Measurements from ENCODE around the gene GRK6. TPM values are rescaled to one million over a fixed set of nuclear protein-coding genes. Genes with fewer than 3 reads are reported as not detected.
A peak's percentile ranks its signal among the peaks of the same experiment; 100 is the strongest.

The GRK6 gene
- total and polyA plus RNA-seq, 9 of the 15 experiments (the other 6 are each of a cell fraction or from before 2014, with no cell fraction given) = 0.63 to 122 (median 44.5) TPM

DNA sequence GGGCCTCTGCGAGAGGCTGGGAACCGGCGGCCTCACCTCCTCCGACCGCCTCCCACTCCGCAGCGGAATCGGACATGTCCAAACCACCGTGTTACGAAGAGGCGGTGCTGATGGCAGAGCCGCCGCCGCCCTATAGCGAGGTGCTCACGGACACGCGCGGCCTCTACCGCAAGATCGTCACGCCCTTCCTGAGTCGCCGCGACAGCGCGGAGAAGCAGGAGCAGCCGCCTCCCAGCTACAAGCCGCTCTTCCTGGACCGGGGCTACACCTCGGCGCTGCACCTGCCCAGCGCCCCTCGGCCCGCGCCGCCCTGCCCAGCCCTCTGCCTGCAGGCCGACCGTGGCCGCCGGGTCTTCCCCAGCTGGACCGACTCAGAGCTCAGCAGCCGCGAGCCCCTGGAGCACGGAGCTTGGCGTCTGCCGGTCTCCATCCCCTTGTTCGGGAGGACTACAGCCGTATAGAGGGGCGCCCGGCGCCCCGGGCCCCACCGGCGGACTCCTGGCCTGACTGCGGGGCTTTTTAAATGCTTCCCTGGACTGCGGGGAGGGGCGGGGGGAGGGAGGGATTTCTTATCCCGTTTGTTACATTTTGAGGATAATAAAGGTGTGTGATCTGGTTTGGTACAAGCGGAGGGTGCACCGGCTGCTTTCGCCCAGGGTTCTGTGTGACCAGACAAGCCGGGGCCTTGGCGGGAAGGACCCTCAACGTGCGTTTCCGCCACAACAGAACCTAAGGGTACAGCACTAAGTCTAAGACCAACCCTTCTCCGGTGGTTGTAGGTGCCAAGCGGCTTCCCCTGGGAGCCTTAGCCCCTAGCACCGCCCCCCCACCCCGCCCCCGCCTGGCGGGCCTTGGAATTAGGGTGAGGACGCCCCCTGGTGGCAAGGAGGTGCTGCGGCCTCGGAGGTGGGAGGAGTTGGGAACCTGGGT is 29.4 kb downstream of the GRK6 start (continued):
- TF ChIP-seq KAT2B (IDR thresholded peaks at IDR 0.05; ENCODE audit: low read depth, low read length) = peak; percentile 67
- 0 out of 2 replicates have a peak, but pooled peaks have one; percentile 9 for TF ChIP-seq CHD2 (IDR thresholded peaks at IDR 0.05; ENCODE audit: low read depth, low read length)
- TF ChIP-seq HDAC1 (IDR thresholded peaks at IDR 0.05) = peak in 1 of 2 experiments; percentile 20; a peak in 1 of 4 replicates
- no peak for TF ChIP-seq COPS2 (conservative IDR thresholded peaks at IDR 0.05)
- TF ChIP-seq HMG20A (CRISPR knock-in tag; conservative IDR thresholded peaks at IDR 0.05) = no peak
- TF ChIP-seq MYNN (IDR thresholded peaks at IDR 0.05) = 0 out of 2 replicates have a peak, but pooled peaks have one; percentile 28
- TF ChIP-seq MYNN (CRISPR knock-in tag; IDR thresholded peaks at IDR 0.05) = no peak
- peak; percentile 22; the same call in 1 of the 2 replicates for TF ChIP-seq NCOR1 (IDR thresholded peaks at IDR 0.05)
- TF ChIP-seq, protein P1, sequence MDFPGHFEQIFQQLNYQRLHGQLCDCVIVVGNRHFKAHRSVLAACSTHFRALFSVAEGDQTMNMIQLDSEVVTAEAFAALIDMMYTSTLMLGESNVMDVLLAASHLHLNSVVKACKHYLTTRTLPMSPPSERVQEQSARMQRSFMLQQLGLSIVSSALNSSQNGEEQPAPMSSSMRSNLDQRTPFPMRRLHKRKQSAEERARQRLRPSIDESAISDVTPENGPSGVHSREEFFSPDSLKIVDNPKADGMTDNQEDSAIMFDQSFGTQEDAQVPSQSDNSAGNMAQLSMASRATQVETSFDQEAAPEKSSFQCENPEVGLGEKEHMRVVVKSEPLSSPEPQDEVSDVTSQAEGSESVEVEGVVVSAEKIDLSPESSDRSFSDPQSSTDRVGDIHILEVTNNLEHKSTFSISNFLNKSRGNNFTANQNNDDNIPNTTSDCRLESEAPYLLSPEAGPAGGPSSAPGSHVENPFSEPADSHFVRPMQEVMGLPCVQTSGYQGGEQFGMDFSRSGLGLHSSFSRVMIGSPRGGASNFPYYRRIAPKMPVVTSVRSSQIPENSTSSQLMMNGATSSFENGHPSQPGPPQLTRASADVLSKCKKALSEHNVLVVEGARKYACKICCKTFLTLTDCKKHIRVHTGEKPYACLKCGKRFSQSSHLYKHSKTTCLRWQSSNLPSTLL (IDR thresholded peaks at IDR 0.05) = no peak
- 0 out of 2 replicates have a peak, but pooled peaks have one; percentile 44 for TF ChIP-seq LCOR (CRISPR knock-in tag; IDR thresholded peaks at IDR 0.05)
- TF ChIP-seq TCFL5 (CRISPR knock-in tag; conservative IDR thresholded peaks at IDR 0.05) = no peak
- no peak for TF ChIP-seq CXXC5 (CRISPR knock-in tag; IDR thresholded peaks at IDR 0.05)
- TF ChIP-seq, protein P2, sequence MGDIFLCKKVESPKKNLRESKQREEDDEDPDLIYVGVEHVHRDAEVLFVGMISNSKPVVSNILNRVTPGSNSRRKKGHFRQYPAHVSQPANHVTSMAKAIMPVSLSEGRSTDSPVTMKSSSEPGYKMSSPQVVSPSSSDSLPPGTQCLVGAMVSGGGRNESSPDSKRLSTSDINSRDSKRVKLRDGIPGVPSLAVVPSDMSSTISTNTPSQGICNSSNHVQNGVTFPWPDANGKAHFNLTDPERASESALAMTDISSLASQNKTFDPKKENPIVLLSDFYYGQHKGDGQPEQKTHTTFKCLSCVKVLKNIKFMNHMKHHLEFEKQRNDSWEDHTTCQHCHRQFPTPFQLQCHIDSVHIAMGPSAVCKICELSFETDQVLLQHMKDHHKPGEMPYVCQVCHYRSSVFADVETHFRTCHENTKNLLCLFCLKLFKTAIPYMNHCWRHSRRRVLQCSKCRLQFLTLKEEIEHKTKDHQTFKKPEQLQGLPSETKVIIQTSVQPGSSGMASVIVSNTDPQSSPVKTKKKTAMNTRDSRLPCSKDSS (IDR thresholded peaks at IDR 0.05; ENCODE audit: low read depth, partially characterized antibody) = no peak
- TF ChIP-seq TGIF2 (CRISPR knock-in tag; IDR thresholded peaks at IDR 0.05) = peak; percentile 13; the same call in 1 of the 2 replicates
- no peak for TF ChIP-seq PHF21A (IDR thresholded peaks at IDR 0.05; ENCODE audit: borderline replicate concordance, low read depth)
- no peak for TF ChIP-seq ZFP30 (CRISPR knock-in tag; IDR thresholded peaks at IDR 0.05; ENCODE audit: borderline replicate concordance)
- no peak for TF ChIP-seq TAF9B (IDR thresholded peaks at IDR 0.05; ENCODE audit: partially characterized antibody)
- TF ChIP-seq, protein P3, sequence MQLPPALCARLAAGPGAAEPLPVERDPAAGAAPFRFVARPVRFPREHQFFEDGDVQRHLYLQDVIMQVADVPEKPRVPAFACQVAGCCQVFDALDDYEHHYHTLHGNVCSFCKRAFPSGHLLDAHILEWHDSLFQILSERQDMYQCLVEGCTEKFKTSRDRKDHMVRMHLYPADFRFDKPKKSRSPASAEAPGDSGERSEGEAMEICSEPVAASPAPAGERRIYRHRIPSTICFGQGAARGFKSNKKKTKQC (CRISPR knock-in tag; IDR thresholded peaks at IDR 0.05) = no peak
- TF ChIP-seq, protein P4, sequence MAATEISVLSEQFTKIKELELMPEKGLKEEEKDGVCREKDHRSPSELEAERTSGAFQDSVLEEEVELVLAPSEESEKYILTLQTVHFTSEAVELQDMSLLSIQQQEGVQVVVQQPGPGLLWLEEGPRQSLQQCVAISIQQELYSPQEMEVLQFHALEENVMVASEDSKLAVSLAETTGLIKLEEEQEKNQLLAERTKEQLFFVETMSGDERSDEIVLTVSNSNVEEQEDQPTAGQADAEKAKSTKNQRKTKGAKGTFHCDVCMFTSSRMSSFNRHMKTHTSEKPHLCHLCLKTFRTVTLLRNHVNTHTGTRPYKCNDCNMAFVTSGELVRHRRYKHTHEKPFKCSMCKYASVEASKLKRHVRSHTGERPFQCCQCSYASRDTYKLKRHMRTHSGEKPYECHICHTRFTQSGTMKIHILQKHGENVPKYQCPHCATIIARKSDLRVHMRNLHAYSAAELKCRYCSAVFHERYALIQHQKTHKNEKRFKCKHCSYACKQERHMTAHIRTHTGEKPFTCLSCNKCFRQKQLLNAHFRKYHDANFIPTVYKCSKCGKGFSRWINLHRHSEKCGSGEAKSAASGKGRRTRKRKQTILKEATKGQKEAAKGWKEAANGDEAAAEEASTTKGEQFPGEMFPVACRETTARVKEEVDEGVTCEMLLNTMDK (IDR thresholded peaks at IDR 0.05; ENCODE audit: borderline replicate concordance, insufficient read depth, low read depth, low read length, poor library complexity, severe bottlenecking) = peak; percentile 98
- TF ChIP-seq, protein P5, sequence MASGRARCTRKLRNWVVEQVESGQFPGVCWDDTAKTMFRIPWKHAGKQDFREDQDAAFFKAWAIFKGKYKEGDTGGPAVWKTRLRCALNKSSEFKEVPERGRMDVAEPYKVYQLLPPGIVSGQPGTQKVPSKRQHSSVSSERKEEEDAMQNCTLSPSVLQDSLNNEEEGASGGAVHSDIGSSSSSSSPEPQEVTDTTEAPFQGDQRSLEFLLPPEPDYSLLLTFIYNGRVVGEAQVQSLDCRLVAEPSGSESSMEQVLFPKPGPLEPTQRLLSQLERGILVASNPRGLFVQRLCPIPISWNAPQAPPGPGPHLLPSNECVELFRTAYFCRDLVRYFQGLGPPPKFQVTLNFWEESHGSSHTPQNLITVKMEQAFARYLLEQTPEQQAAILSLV (tag; IDR thresholded peaks at IDR 0.05) = no peak

Measured in K562 (cell line).